Activated CD4-positive, alpha-beta T cell treated with anti-CD3 and anti-CD28 coated beads for 1 hour (primary cell): ENCODE data around the gene FGF11.

ENCODE experiments used
- DNase-seq: peaks from one replicate; pipeline ENCODE4 v3.0.0-alpha.2; 2020

The FGF11 gene

DNA sequence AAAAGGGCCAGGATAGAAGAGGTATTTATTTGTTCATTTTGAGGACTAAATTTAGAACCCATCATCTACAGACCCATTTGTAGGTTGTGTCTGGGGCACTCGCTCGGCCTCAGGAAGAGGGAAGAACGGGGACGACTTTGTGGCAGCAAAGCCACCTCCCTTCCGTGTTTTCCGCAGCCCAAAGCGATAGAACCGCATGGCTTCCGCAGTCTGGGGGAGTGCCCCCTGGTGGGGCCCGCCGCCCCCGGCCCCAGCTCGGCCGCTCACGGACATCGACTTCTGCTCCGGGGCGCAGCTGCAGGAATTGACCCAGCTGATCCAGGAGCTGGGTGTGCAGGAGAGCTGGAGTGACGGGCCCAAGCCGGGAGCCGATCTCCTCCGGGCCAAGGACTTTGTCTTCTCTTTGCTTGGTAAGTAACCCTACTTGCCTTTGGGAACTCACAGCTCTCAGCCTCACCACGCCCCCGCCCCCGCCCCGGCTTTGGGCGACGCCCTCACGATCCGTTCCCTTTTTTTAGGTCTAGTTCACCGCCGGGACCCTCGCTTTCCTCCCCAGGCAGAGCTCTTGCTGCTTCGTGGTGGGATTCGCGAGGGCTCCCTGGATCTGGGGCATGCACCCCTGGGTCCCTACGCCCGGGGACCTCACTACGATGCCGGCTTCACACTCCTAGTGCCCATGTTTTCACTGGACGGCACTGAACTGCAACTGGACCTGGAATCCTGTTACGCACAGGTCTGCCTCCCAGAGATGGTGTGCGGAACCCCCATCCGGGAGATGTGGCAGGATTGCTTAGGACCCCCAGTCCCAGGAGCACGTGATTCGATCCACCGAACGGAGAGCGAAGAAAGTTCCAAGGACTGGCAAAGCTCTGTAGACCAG is 3.4 kb upstream of the FGF11 start:
- peak; percentile 42 for DNase-seq

DNA sequence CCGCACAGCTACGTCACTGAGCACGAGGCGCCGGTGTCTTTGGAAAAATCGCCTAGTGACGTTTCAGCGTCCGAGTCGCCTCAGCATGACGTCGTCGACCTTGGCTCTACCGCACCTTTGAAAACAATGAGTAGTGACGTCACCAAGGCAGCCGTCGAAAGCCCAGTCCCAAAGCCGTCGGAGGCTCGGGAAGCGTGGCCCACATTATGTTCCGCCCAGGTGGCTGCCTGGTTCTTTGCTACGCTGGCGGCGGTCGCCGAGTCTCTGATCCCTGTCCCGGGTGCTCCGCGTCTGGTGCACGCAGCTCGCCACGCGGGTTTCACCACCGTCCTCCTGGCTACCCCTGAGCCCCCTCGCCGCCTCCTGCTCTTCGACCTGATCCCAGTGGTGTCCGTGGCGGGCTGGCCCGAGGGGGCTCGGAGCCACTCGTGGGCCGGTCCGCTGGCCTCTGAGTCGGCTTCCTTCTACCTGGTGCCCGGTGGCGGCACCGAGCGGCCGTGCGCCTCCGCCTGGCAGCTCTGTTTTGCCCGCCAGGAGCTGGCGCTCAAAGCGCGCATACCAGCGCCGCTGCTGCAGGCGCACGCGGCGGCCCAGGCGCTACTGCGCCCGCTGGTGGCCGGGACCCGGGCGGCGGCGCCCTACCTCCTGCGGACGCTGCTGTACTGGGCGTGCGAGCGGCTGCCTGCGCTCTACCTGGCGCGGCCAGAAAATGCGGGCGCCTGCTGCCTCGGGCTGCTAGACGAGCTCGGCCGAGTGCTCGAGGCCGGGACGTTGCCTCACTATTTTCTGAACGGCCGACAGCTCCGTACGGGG is 2.5 kb upstream of the FGF11 start:
- peak; percentile 76 for DNase-seq

DNA sequence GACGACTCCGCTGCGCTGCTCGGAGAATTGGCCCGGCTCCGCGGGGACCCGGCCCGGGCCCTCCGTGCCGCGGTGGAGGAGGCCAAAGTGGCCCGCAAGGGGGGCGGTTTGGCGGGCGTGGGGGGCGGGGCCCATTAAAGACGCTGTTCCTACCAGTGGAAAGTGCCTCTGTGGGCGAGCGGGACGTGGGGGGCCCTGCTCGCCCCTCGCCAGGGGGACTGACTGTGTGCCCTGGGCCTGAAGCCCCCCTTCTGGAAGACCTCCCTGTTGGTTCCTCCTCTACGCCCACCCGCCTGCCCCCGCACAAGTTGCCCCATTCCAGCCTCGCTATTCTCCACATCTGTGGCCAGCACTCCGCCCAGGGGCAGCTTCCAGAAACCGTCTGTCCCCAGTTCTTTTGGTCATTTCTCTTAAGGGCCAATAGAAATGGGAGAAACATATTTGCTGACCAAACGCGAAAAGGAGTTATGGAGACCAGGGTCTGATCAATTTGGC is 1.9 kb upstream of the FGF11 start:
- no peak for DNase-seq

DNA sequence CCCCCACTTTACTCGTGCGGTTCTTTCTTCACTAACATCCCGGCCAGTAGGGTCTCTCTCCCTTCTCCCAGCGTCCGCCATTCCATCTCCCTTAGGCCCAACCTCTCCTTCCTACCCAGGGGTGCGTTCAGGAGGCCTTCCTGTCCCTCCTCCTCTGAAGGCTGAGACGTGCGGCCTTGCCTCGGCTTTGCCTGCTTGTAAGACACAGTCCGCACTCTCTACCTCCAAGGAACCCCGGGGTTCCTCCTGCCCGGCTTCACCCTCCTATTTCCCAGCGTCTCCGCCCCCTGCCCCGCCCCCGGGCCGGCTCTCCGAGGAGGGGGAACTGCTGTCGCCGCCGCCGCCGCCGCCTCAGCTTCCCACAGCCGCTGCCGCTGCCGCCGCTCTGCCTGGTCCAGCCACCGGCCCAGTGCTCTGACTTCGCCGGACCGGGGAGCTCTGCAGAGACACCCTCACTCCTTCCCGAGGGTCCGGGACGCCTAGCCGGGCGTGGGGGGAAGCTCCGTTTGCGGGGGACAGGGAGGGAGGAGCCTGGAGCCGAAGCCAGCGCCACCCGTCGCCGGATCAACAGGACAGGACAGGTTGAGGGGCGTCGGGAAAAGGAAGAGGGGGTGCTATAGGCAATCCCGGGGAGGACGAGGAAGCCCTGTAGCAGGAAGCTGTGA is 1.2 kb upstream of the FGF11 start:
- DNase-seq: peak; percentile 45

DNA sequence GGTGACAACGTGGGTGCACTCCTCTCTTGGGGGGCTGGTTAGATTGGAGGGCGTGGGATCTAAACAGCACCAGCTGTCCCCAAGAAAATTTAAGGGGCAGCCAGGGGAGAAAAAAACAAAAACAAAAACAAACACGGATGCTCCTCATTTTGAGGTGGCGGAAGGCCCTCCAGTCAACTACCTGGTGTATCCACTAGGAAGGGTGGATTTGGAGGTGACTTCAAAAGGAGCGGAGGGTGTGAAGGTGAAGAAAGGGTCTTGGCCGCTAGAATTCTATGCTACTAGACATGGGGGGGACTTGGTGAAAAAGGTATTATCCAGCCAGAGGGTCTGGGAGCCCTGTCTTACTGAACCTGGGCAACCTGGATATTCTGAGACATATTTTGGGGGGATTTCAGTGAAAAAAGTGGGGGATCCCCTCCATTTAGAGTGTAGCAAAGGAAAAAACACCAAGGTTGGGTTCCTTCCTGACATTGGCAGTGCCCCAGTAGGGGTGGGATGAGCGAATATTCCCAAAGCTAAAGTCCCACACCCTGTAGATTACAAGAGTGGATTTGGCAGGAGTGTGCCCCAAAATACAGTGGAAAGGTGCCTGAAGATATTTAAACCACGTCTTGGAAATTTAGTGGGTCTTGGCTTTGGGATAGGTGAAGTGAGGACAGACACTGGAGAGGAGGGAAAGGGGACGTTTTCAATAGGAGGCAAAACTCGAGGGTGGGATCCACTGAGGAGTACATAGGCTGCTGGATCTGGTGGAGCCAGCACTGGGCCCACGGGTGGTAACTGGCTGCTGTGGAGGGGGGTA is 454 bp upstream of the FGF11 start:
- DNase-seq: no peak

DNA sequence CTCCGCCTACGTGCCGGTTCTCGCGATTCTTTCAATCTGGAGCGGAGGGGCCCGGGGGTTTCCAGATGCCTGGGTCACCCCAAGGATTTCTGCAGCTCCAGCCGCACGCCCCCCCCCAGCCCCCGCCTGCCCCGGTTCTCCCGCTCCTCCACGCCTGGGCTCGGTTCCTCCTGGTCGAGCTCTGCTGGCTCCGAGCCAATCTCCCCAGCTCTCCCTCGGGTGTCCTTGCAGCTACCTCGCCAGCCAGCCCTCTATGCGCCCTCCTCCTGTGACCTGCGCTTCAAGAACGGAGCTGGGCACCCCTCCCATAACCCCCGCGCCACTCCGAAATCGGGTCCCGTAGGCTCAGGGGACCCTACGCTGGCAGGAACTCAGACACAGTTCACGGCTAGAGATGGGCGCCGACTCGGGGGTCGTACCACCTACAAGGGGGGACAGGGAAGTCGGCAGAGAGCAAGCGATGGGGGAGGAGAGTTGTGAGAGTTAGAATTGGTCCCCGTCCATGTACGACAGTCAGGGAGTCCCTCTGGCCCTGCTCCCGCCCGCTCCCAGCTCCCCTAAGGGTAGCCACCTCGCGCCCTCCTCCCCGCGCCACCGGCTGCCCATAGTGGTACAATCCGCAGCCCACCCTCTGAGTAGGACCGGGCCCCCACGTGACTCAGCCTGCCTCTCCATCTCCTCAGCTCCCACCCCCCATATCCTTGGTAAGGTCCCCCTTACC is 961 bp downstream of the FGF11 start:
- no peak for DNase-seq

DNA sequence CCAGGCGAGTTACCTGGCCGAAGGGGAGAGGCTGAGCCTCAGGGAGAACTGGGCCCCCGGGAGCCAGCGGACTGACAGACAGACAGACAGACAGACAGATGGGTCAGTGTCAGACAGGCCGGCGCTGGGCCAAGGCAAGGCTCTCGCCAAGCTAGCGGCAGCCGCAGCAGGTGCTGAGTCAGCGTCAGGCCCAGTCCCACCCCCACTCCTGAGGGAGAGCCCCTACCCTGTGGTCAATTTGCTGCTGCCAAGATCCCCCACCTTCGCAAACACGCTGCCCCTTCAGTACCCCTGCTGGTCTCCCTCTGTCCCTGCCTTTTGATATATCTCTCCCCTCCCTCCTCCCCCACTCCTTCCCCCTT is 1.5 kb downstream of the FGF11 start:
- DNase-seq: no peak

DNA sequence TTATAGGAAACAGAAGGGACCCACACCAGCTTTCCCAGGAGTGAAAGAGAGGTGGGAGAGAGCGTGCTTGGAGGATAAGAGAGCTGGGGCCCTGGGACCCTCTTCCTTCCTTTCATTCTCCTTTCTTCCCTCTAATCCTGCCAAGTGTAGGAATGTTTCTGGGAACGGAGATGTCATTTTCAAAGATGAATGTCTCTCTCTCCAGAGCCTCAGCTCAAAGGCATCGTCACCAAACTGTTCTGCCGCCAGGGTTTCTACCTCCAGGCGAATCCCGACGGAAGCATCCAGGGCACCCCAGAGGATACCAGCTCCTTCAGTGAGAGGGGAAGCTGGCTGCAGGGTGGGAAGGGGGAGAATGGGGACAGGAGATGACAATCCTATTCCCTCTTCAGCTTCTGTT is 2.0 kb downstream of the FGF11 start:
- DNase-seq: no peak

DNA sequence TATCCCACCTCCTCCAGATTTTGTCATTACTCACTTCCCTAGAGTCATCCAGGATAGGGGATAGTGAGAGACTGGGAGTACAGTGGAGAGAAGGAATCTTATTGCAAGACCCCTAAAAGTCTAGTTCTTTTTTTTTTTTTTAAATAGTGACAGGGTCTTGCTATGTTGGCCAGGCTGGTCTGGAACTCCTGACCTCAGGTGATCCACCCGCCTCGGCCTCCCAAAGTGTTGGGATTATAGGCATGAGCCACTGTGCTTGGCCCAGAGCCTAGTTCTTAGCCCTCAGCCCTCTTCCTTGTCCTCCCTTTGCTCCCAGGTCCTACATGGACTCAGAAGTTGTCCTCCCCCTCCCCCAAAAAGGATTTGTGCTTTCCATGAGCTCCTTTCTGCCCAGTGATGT is 2.8 kb downstream of the FGF11 start:
- DNase-seq: no peak

DNA sequence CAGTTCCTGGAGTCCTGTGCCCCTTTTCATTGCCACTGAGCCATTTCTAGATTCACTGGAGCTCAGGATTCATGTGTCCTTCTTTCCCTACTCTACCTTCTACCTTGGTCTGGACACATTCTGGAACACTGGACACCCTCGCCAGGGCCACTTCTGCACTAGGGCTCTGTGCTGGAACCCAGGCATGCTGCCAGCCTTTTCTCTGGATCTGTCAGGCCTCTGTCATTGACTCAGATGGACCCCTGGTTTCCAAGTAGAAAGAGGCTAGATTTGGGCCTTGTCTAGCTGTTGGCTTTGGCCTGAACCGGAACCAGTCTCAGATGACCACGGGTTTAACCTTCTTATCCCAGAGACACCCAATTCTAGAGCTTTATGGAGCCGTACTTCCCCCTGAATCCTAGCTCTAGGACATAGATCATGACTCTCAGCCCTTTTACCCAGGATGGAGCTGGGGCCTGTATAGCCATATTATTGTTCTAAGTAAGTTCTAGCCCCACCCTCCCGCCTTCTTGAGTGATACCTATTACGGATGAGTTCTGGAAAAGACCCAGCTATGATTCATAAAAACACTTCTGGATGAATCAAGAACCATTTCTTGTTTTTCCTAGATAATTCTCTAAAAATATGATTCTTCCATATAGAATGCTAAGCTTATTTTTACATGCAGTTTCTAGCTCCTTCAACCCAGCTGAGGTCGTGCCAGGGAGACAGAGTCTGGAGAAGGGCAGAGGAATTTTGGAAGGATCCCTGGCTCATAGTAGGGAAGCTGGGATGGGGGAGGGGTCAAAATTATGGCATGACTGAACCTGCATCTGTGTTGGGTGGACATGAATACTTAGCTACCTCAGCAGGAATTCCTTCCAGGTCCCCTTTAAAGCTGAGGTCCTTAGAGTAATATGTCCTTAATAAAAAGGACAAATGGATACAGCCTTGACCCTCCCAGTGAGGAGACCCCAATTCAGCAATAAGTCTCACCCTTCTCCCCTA is 4.5 kb downstream of the FGF11 start:
- no peak for DNase-seq

DNA sequence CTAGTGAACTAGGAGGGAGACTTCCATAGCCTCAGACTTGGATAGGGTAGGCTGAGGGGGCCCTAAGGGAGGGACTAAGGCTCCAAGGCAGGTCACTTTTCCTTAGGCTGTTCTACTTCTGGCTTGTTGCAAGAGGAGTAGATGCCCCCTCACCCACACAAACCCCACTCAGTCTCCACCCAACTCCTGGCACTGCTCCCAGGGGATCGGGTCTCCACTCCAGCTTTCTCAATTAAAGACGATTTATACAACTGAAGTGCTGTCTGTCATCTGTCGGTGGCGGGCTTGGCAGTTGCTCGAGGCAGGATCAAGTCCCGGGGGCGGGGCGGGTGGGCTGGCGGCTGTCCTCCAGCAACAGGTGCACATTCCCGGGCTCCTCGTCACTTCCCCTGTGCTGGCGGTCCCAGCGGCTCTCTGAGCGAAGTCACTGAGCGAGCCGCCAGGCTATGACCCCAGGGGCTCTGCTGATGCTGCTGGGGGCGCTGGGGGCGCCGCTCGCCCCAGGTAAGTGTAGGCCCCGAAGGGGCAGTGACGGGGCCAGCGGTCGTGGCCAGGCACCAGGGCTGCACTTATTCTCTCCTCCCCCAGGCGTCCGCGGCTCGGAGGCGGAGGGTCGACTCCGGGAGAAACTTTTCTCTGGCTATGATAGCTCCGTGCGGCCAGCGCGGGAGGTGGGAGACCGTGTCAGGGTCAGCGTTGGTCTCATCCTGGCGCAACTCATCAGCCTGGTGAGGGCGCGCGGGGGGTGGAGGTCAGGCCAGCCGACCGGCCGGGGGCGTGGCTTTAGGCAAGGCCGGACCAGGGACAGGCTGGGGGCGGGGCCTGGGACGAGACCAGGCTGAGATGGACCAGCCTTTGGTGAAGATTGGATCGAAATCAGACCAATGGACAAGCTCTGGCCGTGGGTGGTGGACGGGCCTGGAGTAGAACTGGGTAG is 5.6 kb downstream of the FGF11 start, which contains the start of gene CHRNB1:
CHRNB1 (plus strand) TSS at position 380 of the 937 bp plus-strand sequence; CDS start at position 447, 67 bp downstream.
- no peak for DNase-seq

DNA sequence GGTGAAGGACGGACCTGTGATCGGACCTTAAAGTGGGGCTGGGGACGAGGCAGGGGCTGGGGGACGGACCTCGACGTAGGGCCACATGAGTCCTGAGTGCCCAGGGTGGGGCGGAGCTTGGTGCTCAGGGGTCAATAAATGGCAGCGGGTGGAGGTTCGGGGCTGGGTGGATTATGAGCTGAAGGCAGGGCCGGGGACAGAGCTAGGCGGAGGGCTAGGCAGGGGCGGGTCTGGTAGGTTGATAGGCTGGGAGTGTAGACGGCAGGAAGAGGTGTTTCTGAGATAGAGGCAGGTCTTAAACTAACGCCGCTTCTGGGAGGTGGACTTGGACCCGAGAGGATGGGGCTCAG is 6.3 kb downstream of the FGF11 start:
- no peak for DNase-seq

DNA sequence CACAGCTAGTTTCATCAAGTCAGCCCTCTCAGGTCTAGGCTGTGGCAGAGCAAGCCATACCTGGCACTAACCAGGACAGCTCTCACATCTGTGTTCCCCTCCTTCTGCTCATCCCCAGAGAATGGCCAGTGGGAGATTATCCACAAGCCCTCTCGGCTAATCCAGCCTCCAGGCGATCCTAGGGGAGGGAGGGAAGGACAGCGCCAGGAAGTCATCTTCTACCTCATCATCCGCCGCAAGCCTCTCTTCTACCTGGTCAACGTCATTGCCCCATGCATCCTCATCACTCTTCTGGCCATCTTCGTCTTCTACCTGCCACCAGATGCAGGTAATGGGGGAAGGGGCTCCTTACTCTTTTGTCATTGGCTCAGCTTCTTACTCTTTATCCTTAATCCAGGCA is 9.1 kb downstream of the FGF11 start:
- DNase-seq: no peak

DNA sequence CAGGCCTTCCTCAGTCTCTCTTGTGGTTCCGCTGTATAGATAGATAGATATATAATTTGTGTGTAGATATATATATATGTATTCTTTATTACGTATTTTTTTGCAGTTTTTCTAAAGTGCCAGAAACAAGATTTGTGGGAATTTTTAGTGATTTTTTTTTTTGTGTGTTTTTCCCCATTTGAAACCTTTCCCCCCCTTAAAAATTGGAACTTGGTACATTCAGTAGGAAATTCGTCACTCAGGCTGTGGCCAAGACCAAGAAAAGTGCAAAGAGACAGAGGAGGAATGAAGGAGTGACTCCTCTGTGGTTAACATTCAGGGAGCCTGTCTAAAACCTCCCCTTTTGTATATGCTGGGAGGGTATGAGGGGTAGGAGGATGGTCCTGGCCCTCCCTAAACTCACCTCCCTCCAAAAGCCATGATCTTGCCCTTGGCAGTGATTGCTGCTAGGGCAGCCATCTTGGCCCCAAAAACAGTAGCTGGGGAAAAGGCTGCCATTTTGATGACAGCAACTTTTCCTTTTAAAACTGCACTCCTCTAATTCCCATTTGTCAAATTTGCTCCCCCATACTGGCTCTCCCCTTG is 20.7 kb downstream of the FGF11 start:
- DNase-seq: no peak

DNA sequence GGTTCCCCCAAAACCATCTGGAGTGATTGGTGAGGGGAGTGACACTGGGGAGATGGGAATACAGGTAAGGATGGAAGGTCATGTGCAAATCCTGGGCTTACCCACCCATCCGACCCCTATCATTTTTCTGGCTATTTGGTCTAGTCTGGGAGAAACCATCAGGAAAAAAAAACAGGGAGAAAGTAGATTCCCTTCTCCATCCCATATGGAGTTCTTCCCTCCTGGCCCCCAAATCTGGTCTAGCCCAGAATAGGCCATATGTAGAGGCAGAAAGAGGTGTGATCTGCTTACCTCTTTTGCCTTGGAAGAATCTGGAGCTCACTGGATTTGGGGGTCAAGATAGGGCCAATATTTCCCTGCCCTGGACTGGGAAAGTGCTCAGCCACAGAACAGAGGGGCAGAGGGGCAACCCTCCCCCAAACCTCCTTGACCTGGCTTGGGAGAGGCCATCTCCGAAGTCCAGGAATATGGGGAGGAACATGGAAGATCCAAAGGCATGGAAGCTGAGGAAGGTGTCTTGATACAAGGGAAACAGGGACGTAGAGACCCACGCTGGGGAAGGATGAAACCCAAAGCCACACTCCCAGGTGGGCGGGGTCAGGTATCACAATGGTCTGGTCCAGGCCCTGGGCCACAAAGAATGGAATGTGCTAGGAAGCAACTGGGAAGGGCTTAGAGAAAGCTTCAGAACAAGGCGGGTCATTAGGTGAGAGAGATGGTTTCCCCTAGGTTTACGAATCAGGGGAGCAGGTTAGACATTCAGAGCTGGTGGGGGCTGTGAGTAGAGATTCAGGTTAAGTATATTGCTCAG is 21.7 kb downstream of the FGF11 start:
- DNase-seq: no peak

DNA sequence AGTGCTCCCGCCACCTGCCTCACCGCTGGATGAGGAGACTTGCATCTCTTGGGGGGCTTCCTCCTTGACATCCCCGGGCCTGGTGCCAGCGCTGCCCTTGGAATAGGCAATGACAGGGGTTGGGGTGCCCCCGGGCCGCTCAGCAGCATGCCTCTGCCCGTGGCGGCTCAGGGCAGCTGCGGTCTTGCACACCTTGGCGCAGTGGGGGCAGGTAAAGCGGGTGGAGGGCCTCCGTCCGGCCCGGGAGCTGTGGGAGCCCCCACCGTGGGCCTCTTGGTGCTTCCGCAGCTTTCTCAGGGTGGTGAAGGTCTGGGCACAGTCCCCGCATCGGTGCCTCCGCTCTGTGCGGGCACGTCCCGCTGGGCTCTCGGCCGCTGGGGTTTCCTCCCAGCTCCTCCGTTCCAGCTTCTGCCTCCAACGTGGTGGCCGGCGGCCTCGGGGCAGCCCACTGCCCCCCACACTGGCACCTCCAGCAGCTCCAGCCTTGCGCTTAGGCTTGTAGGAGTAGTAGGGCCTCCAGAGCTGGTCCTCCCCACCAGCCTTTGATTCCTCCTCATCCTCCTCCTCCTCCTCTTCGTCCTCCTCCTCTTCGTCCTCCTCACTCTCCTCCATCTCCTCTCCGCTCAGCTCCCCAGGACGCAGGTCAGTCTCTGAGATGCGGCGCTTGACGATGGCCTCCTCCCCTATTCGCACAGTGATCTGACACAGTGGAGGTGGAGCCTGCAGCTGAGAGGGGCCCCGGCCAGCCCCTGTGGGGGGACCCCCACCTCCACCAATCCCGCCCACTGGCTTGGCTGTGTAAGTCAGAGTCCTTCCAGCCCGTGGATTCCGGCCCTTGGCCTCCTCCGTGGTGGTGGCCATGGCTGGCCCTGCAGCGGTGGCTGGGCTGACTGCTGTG is 23.4 kb downstream of the FGF11 start:
- no peak for DNase-seq

DNA sequence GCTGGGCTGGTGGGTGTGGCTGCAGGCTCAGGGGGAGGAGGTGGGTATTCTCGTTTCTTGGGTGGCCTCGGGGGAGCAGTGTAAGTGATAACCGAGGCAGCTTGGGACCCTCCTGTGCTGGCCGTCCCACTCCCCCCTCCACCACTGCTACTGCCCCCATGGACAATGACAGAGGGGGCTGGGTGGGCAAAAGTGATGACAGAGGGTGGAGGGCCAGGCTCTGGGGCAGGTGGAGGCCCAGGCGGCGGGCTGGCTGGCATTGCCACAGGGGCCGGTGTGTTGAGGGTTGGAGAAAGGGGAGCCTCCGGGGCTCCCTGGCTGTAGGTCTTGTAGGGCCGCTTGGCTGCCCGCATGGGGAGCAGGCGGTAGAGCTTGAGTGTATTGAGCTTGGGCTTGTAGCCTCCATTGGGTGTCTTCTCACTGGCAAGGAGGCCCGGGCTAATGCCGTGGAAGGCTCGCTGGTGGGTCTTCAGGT is 24.1 kb downstream of the FGF11 start:
- DNase-seq: no peak
